Smooth muscle cell (in vitro differentiated cells): ENCODE data around the gene KRT9. TPM values are rescaled to one million over a fixed set of nuclear protein-coding genes. Genes with fewer than 3 reads are reported as not detected.
A peak's percentile ranks its signal among the peaks of the same experiment; 100 is the strongest.

ENCODE experiments used
- DNase-seq: peaks from one replicate; lab custom pipeline; 2025; ENCODE audit not compliant: unreplicated experiment; lab: John Stamatoyannopoulos, UW
- H2AFZ ChIP-seq: fragments of 200-600 bp; sonication (generic); 2 replicates; pipeline ENCODE4 v1.6.0; 2016; ENCODE audit warnings: antibody characterized with exemption, low read depth, mild to moderate bottlenecking
- H3F3A ChIP-seq: fragments of 200-600 bp; sonication (generic); 2 replicates; pipeline ENCODE4 v1.6.0; 2017; ENCODE audit warnings: antibody characterized with exemption, low read depth
- H3K27ac ChIP-seq: fragments of 200-600 bp; sonication (generic); 2 replicates; pipeline ENCODE4 v1.5.1; 2016; ENCODE audit warnings: low read depth, mild to moderate bottlenecking
- H3K27me3 ChIP-seq: fragments of 200-600 bp; sonication (generic); 2 replicates; pipeline ENCODE4 v1.6.1; 2016; ENCODE audit warnings: low read depth, mild to moderate bottlenecking
- H3K36me3 ChIP-seq: fragments of 200-600 bp; sonication (generic); 2 replicates; pipeline ENCODE4 v1.5.1; 2016; ENCODE audit warnings: low read depth
- H3K4me1 ChIP-seq: fragments of 200-600 bp; sonication (generic); 2 replicates; pipeline ENCODE4 v1.5.1; 2016; ENCODE audit warnings: low read depth
- H3K4me2 ChIP-seq: fragments of 200-600 bp; sonication (generic); 2 replicates; pipeline ENCODE4 v1.6.0; 2016; ENCODE audit warnings: mild to moderate bottlenecking
- H3K4me3 ChIP-seq: fragments of 200-600 bp; sonication (generic); 2 replicates; pipeline ENCODE4 v1.5.1; 2016; ENCODE audit warnings: mild to moderate bottlenecking
- H3K79me2 ChIP-seq: fragments of 200-600 bp; sonication (generic); 2 replicates; pipeline ENCODE4 v1.6.0; 2016; ENCODE audit warnings: low read depth, mild to moderate bottlenecking
- H3K9ac ChIP-seq: fragments of 200-600 bp; sonication (generic); 2 replicates; pipeline ENCODE4 v1.6.0; 2016; ENCODE audit warnings: low read depth
- H3K9me3 ChIP-seq: fragments of 200-600 bp; sonication (generic); replicated peaks from 2 replicates; pipeline ENCODE4 v1.5.1; 2016; ENCODE audit warnings: low read depth
- H4K20me1 ChIP-seq: fragments of 200-600 bp; sonication (generic); 2 replicates; pipeline ENCODE4 v1.6.0; 2016; ENCODE audit warnings: low read depth
- WGBS: methylation state at CpG from one replicate; pipeline ENCODE4 v1.1.7; 2016; ENCODE audit warnings: low lambda C conversion rate; 5-methylcytosine and 5-hydroxymethylcytosine counted together
- polyA plus RNA-seq: library from polyadenylated mRNA; unstranded; fragments of >200 nt; fragmentation: Nextera tagmentation; extraction: Ambion mirVana; gene quantifications from 2 replicates; pipeline ENCODE4 v1.2.1, GENCODE V29; 2016
- total RNA-seq: library from RNA; depleted of rRNA; stranded (reverse); fragments of >200 nt; gene quantifications from 2 replicates; pipeline ENCODE4 v1.2.3, GENCODE V29; 2014
- TF ChIP-seq, protein P1 (sequence below): fragments of 200-600 bp; sonication (generic); IDR thresholded peaks from 2 replicates; pipeline ENCODE4 v1.5.1; 2017; ENCODE audit warnings: borderline replicate concordance, mild to moderate bottlenecking, antibody characterized with exemption; ENCODE audit not compliant: insufficient read depth, poor library complexity, severe bottlenecking

Gene KRT9
- total and polyA plus RNA-seq, 2 experiments from 2014 or later = 0.22 TPM; not detected in 1

DNA sequence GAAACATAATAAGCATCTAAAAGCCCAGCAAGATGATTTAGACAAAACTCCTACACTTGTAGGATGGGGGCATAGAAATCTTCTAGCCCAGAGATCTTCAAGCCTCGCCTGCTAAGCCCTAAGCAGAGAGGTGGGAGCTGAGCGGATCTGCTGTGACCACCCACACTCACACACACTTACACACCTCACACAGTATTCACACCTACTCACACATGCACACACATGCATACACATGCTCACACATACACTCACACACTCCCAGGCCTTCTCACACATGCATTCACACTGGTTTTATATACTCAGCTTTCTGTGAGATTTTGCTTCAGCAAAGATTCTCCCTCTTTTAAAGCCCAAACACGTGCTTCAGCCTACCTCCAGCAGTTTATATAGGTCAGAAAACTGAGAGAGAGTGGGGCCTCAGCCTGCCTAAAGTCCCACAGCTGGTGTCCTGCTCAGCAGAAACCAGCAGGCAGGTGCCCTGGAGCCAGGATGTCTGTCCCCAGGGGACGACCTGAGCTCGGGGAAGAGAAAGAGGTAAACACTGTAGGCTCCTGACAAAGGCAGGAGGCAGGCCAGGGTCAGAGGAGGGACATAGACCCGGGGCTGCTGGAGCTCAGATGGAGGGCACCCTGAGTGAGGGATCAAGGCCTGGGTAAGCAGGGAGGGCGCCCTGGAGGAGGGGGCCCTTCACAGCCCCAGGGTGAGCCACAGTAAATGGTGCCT lies 31.7 kb downstream of the KRT9 start:
- peaks cover 26% of the 10 kb centered on the region for H3K4me1 ChIP-seq
- H3K4me2 ChIP-seq = no peak overlapping the region
- H3K36me3 ChIP-seq = no peaks in the 10 kb centered on the region
- H3F3A ChIP-seq = peaks cover 12% of the 10 kb centered on the region
- no peaks in the 10 kb centered on the region for H4K20me1 ChIP-seq
- no peak overlapping the region for H2AFZ ChIP-seq
- H3K9ac ChIP-seq = no peak overlapping the region
- TF ChIP-seq, protein P1, sequence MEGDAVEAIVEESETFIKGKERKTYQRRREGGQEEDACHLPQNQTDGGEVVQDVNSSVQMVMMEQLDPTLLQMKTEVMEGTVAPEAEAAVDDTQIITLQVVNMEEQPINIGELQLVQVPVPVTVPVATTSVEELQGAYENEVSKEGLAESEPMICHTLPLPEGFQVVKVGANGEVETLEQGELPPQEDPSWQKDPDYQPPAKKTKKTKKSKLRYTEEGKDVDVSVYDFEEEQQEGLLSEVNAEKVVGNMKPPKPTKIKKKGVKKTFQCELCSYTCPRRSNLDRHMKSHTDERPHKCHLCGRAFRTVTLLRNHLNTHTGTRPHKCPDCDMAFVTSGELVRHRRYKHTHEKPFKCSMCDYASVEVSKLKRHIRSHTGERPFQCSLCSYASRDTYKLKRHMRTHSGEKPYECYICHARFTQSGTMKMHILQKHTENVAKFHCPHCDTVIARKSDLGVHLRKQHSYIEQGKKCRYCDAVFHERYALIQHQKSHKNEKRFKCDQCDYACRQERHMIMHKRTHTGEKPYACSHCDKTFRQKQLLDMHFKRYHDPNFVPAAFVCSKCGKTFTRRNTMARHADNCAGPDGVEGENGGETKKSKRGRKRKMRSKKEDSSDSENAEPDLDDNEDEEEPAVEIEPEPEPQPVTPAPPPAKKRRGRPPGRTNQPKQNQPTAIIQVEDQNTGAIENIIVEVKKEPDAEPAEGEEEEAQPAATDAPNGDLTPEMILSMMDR = no peak
- no peak for DNase-seq
- 53% methylated on average over 7 of the region's 7 CpGs for WGBS
- no peak overlapping the region for H3K4me3 ChIP-seq
- H3K79me2 ChIP-seq = no peaks in the 10 kb centered on the region
- no peaks in the 10 kb centered on the region for H3K9me3 ChIP-seq
- peak overlapping the region; percentile 21 for H3K27ac ChIP-seq
- H3K27me3 ChIP-seq = no peaks in the 10 kb centered on the region

- Histone ChIP-seq H3K9ac (no peak overlapping the region), H3K79me2 (no peaks in the 10 kb centered on the region), H3K9me3 (no peaks in the 10 kb centered on the region), H3K4me3 (no peak overlapping the region), H3K36me3 (no peaks in the 10 kb centered on the region), H4K20me1 (no peaks in the 10 kb centered on the region), H3K4me2 (peak overlapping the region; percentile 70), H3K27ac (peak overlapping the region; percentile 54), H3K4me1 (peaks cover 16% of the 10 kb centered on the region), H3K27me3 (no peaks in the 10 kb centered on the region), H3F3A (peaks cover 12% of the 10 kb centered on the region), H2AFZ (no peak overlapping the region)
- 48% methylated on average over 5 of the region's 5 CpGs for WGBS
- DNase-seq = no peak
- TF ChIP-seq, protein P1 = no peak
Measured at GRCh38 chr17:41539071-41539492, 32.8 kb downstream of the KRT9 start.

GRCh38 chr17:41538565-41538991 lies 33.3 kb downstream of the KRT9 start:
- H3K4me1 ChIP-seq = peaks cover 15% of the 10 kb centered on the region
- H3K27me3 ChIP-seq = no peaks in the 10 kb centered on the region
- H3K4me3 ChIP-seq = no peak overlapping the region
- 4% methylated on average over 5 of the region's 5 CpGs for whole genome bisulfite sequencing
- H3K79me2 ChIP-seq = no peaks in the 10 kb centered on the region
- H4K20me1 ChIP-seq = no peaks in the 10 kb centered on the region
- no peaks in the 10 kb centered on the region for H3K9me3 ChIP-seq
- DNase-seq = no peak
- H3K36me3 ChIP-seq = no peaks in the 10 kb centered on the region
- peak overlapping the region; percentile 54 for H3K27ac ChIP-seq
- H3K9ac ChIP-seq = no peak overlapping the region
- TF ChIP-seq, protein P1 = no peak
- H3F3A ChIP-seq = peaks cover 12% of the 10 kb centered on the region
- H3K4me2 ChIP-seq = peak overlapping the region; percentile 70
- no peak overlapping the region for H2AFZ ChIP-seq

- Histone ChIP-seq H3K9ac (no peak overlapping the region), H3K4me3 (no peak overlapping the region), H4K20me1 (no peaks in the 10 kb centered on the region), H2AFZ (no peak overlapping the region), H3K27me3 (no peaks in the 10 kb centered on the region), H3F3A (peaks cover 12% of the 10 kb centered on the region), H3K36me3 (no peaks in the 10 kb centered on the region), H3K4me1 (peaks cover 15% of the 10 kb centered on the region), H3K4me2 (peak overlapping the region; percentile 70), H3K79me2 (no peaks in the 10 kb centered on the region), H3K9me3 (no peaks in the 10 kb centered on the region), H3K27ac (peak overlapping the region; percentile 54)
- DNase-seq = no peak
- TF ChIP-seq, protein P1 = no peak
- 74% methylated on average over 8 of the region's 9 CpGs for WGBS
Measured at GRCh38 chr17:41537990-41538389, 33.9 kb downstream of the KRT9 start.
